K562 (cell line): ENCODE data around the gene RNF175. TPM values are rescaled to one million over a fixed set of nuclear protein-coding genes. Genes with fewer than 3 reads are reported as not detected.

Experiments used
- ATAC-seq: fragments of 200-7000 bp; cut with Tn5 transposase; 3 replicates; pipeline ENCODE4 v1.9.1; 2020; ENCODE audit warnings: moderate library complexity
- BruUV-seq: library from RNA; stranded (reverse); fragments of 400-500 nt; replicated peaks from 2 replicates; lab custom pipeline; 2021; lab: Mats Ljungman, UMichigan
- CTCF ChIA-PET: fragments of 300-600 bp; formaldehyde crosslinking; extraction: SDS; loops from one replicate; lab custom pipeline; 2021; ENCODE audit warnings: low intra/inter-chr PET ratio; lab: Yijun Ruan, JAX
- POLR2A ChIA-PET: fragments of 300-600, 350-650 bp; sonication (Branson Sonifier 250); formaldehyde crosslinking; extraction: SDS; loops from one replicate; lab custom pipeline; 2021; ENCODE audit warnings: antibody characterized with exemption, inconsistent platforms; lab: Yijun Ruan, JAX
- DNase-seq, 4 experiments: peaks; one replicate each; pipeline versions ENCODE4 v3.0.0 to v3.0.0-alpha.2; 2011 to 2018; ENCODE audit warnings: low spot score in 3 of 4, mixed read lengths in 3 of 4; ENCODE audit errors: extremely low read depth in 1 of 4
- FAIRE-seq: peaks from 2 replicates; lab custom pipeline; 2011; peaks lifted over from hg19 to GRCh38; lab: Jason Lieb, UNC
- H2AFZ ChIP-seq: 2 replicates; pipeline ENCODE4 v1.6.0; 2011; ENCODE audit warnings: low read depth, low read length, control low read depth, inconsistent platforms
- H3K27ac ChIP-seq: fragments of 200-600 bp; 3 replicates; pipeline ENCODE4 v1.8.0; 2011; ENCODE audit warnings: low read depth, mild to moderate bottlenecking, control low read depth, inconsistent platforms, low read length, moderate library complexity, mixed read lengths; ENCODE audit errors: extremely low read depth
- H3K27me3 ChIP-seq, 2 experiments: fragments of 300-600 bp in 1 of 2; 2 replicates in 1 of 2; 3 replicates in 1 of 2; pipeline versions ENCODE4 v1.6.0 to v1.8.0; 2011; ENCODE audit warnings: inconsistent platforms in 2 of 2, low read length in 2 of 2, mild to moderate bottlenecking in 1 of 2, mixed read lengths in 1 of 2, moderate library complexity in 1 of 2; ENCODE audit not compliant: control insufficient read depth in 2 of 2, insufficient read depth in 2 of 2
- H3K36me3 ChIP-seq: fragments of 300-600 bp; 3 replicates; pipeline ENCODE4 v1.8.0; 2011; ENCODE audit warnings: mild to moderate bottlenecking, low read length, inconsistent platforms; ENCODE audit not compliant: control insufficient read depth, insufficient read depth
- H3K4me1 ChIP-seq, 2 experiments: fragments of 200-600 bp in 1 of 2; replicated peaks in 1 of 2; 2 replicates in 1 of 2; 3 replicates in 1 of 2; pipeline versions ENCODE4 v1.5.1 to v1.8.0; 2011; ENCODE audit warnings: inconsistent platforms in 2 of 2, low read length in 2 of 2, mild to moderate bottlenecking in 1 of 2, mixed read lengths in 1 of 2, moderate library complexity in 1 of 2; ENCODE audit not compliant: control insufficient read depth in 2 of 2, insufficient read depth in 2 of 2
- H3K4me2 ChIP-seq: 2 replicates; pipeline ENCODE4 v1.6.1; 2011; ENCODE audit warnings: low read length, control low read depth, inconsistent platforms, mixed read lengths; ENCODE audit not compliant: insufficient read depth
- H3K4me3 ChIP-seq: fragments of 200-600 bp; sonication (generic), shearing (Covaris generic); 2 replicates; pipeline ENCODE4 v1.5.1; 2016; ENCODE audit warnings: control low read depth, inconsistent platforms
- H3K79me2 ChIP-seq: fragments of 200-600 bp; 3 replicates; pipeline ENCODE4 v1.8.0; 2011; ENCODE audit warnings: low read length, inconsistent platforms; ENCODE audit not compliant: control insufficient read depth, insufficient read depth
- H3K9ac ChIP-seq, 2 experiments: 2 replicates each; pipeline versions ENCODE4 v1.6.0 to v1.6.1; 2011; ENCODE audit warnings: low read depth in 2 of 2, low read length in 2 of 2, control low read depth in 1 of 2, inconsistent platforms in 1 of 2, mild to moderate bottlenecking in 1 of 2, mixed read lengths in 1 of 2; ENCODE audit not compliant: insufficient read depth in 1 of 2
- H3K9me1 ChIP-seq: one replicate; pipeline ENCODE4 v1.6.0; 2011; ENCODE audit warnings: inconsistent platforms, mild to moderate bottlenecking, low read length, moderate library complexity; ENCODE audit not compliant: control insufficient read depth, insufficient read depth
- H3K9me3 ChIP-seq: replicated peaks from 2 replicates; pipeline ENCODE4 v1.5.1; 2011; ENCODE audit warnings: low read depth, low read length, inconsistent platforms; ENCODE audit not compliant: control insufficient read depth, insufficient read depth
- H4K20me1 ChIP-seq: replicated peaks from 2 replicates; pipeline ENCODE4 v1.6.1; 2011; ENCODE audit warnings: low read length, inconsistent platforms, mixed read lengths; ENCODE audit not compliant: control insufficient read depth, insufficient read depth
- CBX8 ChIP-seq: fragments of 200-600 bp; sonication (generic); IDR thresholded peaks from 2 replicates; pipeline ENCODE4 v1.6.1; 2012; ENCODE audit warnings: borderline replicate concordance, mixed run types, low read depth, mild to moderate bottlenecking, moderate library complexity, mixed read lengths, low read length, control low read depth, inconsistent platforms; ENCODE audit not compliant: poor library complexity, severe bottlenecking; ENCODE audit errors: extremely low read depth
- CLOCK ChIP-seq: fragments of 250-450 bp; sonication (Bioruptor Pico); IDR thresholded peaks from 2 replicates; pipeline ENCODE4 v1.4.0; 2020; ENCODE audit warnings: mild to moderate bottlenecking, moderate library complexity, borderline replicate concordance
- E2F5 ChIP-seq: sonication (generic); formaldehyde crosslinking; IDR thresholded peaks from 2 replicates; pipeline ENCODE4 v1.8.0; 2022; ENCODE audit warnings: mild to moderate bottlenecking, missing genetic modification reagents
- WGBS: fragments of 100-300 bp; shearing (Covaris generic); methylation state at CpG from one replicate; pipeline ENCODE4 v1.1.6; 2016; ENCODE audit warnings: low coverage, mixed read lengths; ENCODE audit not compliant: insufficient coverage; ENCODE audit errors: missing lambda C conversion rate; 5-methylcytosine and 5-hydroxymethylcytosine counted together
- in situ Hi-C: fragments of 300-500 bp; cut with MboI; formaldehyde crosslinking; loops from 4 replicates; pipeline ENCODE4 v1.15.0; 2018; ENCODE audit warnings: inconsistent platforms, mixed read lengths
- intact Hi-C: fragments of 100-400 bp; cut with micrococcal nuclease; formaldehyde crosslinking; loops from 2 replicates; pipeline ENCODE4 v1.14.2; 2022
- polyA plus RNA-seq, 8 experiments: library from polyadenylated mRNA; depleted of rRNA in 4 of 8; stranded (reverse) in 5 of 8; unstranded in 3 of 8; fragments of >200 nt; fragmentation: Nextera tagmentation in 2 of 8; fragmentation: Illumina TruSeq in 1 of 8; extraction: Ambion mirVana in 2 of 8; extraction: Trizol in 1 of 8; gene quantifications; 2 replicates each; pipeline versions ENCODE4 v1.2.1 to v1.2.3, GENCODE V29; 2011 to 2014; ENCODE audit warnings: inconsistent platforms in 1 of 8, missing spikeins in 1 of 8
- total RNA-seq, 7 experiments: library from RNA; depleted of rRNA in 6 of 7; stranded (reverse); fragments of >200 nt in 6 of 7; fragmentation: Illumina TruSeq in 2 of 7; extraction: Trizol in 2 of 7; gene quantifications; 2 replicates each; pipeline versions ENCODE4 v1.2.1 to v1.2.3, GENCODE V29; 2011 to 2021; ENCODE audit warnings: low replicate concordance in 1 of 7

Gene RNF175
- total and polyA plus RNA-seq, 9 of the 15 experiments (the other 6 are each of a cell fraction or from before 2014, with no cell fraction given) = not detected

GRCh38 chr4:153789741-153790499, 30.1 kb upstream of the RNF175 start:
- no TSS peak for BruUV-seq
- H3K79me2 ChIP-seq = no peaks in the 10 kb centered on the region
- no peak overlapping the region for H3K27ac ChIP-seq
- TF ChIP-seq E2F5 (CRISPR knock-in tag) (no peak), CBX8 (peak; percentile 68), CLOCK (no peak)
- H2AFZ ChIP-seq = no peak overlapping the region
- no peaks in the 10 kb centered on the region for H3K9me1 ChIP-seq
- POLR2A ChIA-PET = interaction anchor here (0.6 kb wide), 1 partner anchor 335 kb away, joined by 3 read pairs; no protein-coding TSS in a partner anchor
- H3K36me3 ChIP-seq = no peaks in the 10 kb centered on the region
- FAIRE-seq = no peak
- DNase-seq = no peak
- H3K9me3 ChIP-seq = no peaks in the 10 kb centered on the region
- ATAC-seq = no peak
- H3K4me2 ChIP-seq = no peak overlapping the region
- intact Hi-C loops = loop anchor here (10.0 kb wide), 1 partner anchor 525 kb away; no protein-coding TSS in a partner anchor
- CTCF ChIA-PET = no interaction called here
- in situ Hi-C loops = no loop called here
- 13% methylated on average over 28 of the region's 28 CpGs for WGBS
- H3K27me3 ChIP-seq = peaks cover 37 to 60% of the 10 kb centered on the region in 2 experiments
- H3K4me3 ChIP-seq = no peak overlapping the region
- H3K4me1 ChIP-seq = peaks cover 0 to 30% of the 10 kb centered on the region in 2 experiments; a peak in 4 of 5 replicates
- no peak overlapping the region for H3K9ac ChIP-seq
- peaks cover 3% of the 10 kb centered on the region; the same call in 1 of the 2 replicates for H4K20me1 ChIP-seq
